GM23338 (cell line): ENCODE results near the gene PROCR. TPM values are rescaled to one million over a fixed set of nuclear protein-coding genes. Genes with fewer than 3 reads are reported as not detected.

Source experiments
- ATAC-seq: fragments of 200-7000 bp; cut with Tn5 transposase; 3 replicates; pipeline ENCODE4 v1.9.1; 2020
- DNase-seq: peaks from one replicate; pipeline ENCODE4 v3.0.0-alpha.2; 2015; ENCODE audit warnings: low spot score
- H2AFZ ChIP-seq: fragments of 200-600 bp; sonication (generic); 2 replicates; pipeline ENCODE4 v1.8.0; 2016; ENCODE audit warnings: antibody characterized with exemption, mild to moderate bottlenecking, moderate library complexity
- H3F3A ChIP-seq: fragments of 200-600 bp; sonication (generic); replicated peaks from 2 replicates; pipeline ENCODE4 v1.8.0; 2017; ENCODE audit warnings: antibody characterized with exemption, mixed run types, low read depth
- H3K27ac ChIP-seq: fragments of 200-600 bp; sonication (generic); 2 replicates; pipeline ENCODE4 v1.6.1; 2016; ENCODE audit warnings: low read depth
- H3K27me3 ChIP-seq: fragments of 200-600 bp; sonication (generic); 2 replicates; pipeline ENCODE4 v1.8.0; 2016; ENCODE audit warnings: mild to moderate bottlenecking, mixed run types, moderate library complexity; ENCODE audit not compliant: insufficient read depth
- H3K36me3 ChIP-seq: fragments of 200-600 bp; sonication (generic); 2 replicates; pipeline ENCODE4 v1.8.0; 2016; ENCODE audit warnings: mild to moderate bottlenecking; ENCODE audit not compliant: insufficient read depth
- H3K4me1 ChIP-seq: fragments of 200-600 bp; sonication (generic); 2 replicates; pipeline ENCODE4 v1.8.0; 2016; ENCODE audit warnings: mild to moderate bottlenecking, moderate library complexity; ENCODE audit not compliant: insufficient read depth
- H3K4me2 ChIP-seq: fragments of 200-600 bp; sonication (generic); 2 replicates; pipeline ENCODE4 v1.7.1; 2017; ENCODE audit warnings: mixed run types
- H3K4me3 ChIP-seq: fragments of 200-600 bp; sonication (generic); 2 replicates; pipeline ENCODE4 v1.6.1; 2016; ENCODE audit warnings: mixed run types
- H3K79me2 ChIP-seq: fragments of 200-600 bp; sonication (generic); replicated peaks from 2 replicates; pipeline ENCODE4 v1.8.0; 2017; ENCODE audit warnings: mild to moderate bottlenecking; ENCODE audit not compliant: insufficient read depth
- H3K9me2 ChIP-seq: fragments of 200-600 bp; sonication (generic); 2 replicates; pipeline ENCODE4 v1.8.0; 2017; ENCODE audit not compliant: insufficient read depth
- H4K20me1 ChIP-seq: fragments of 200-600 bp; sonication (generic); replicated peaks from 2 replicates; pipeline ENCODE4 v1.8.0; 2017; ENCODE audit warnings: mild to moderate bottlenecking; ENCODE audit not compliant: insufficient read depth
- H3K27ac Mint-ChIP-seq: 2 replicates; pipeline ENCODE4 v1.8.0; 2020; ENCODE audit warnings: inconsistent platforms, mild to moderate bottlenecking, moderate library complexity, mixed read lengths
- H3K27me3 Mint-ChIP-seq: 3 replicates; pipeline ENCODE4 v1.8.0; 2022; ENCODE audit warnings: low read depth, mild to moderate bottlenecking, moderate library complexity, mixed read lengths, inconsistent platforms; ENCODE audit not compliant: insufficient read depth, poor library complexity
- H3K36me3 Mint-ChIP-seq: 3 replicates; pipeline ENCODE4 v1.8.0; 2021; ENCODE audit warnings: low read depth, mild to moderate bottlenecking, inconsistent platforms, moderate library complexity, mixed read lengths
- H3K4me1 Mint-ChIP-seq: 3 replicates; pipeline ENCODE4 v1.8.0; 2020; ENCODE audit warnings: mild to moderate bottlenecking, inconsistent platforms, mixed read lengths
- H3K4me3 Mint-ChIP-seq: 3 replicates; pipeline ENCODE4 v1.8.0; 2021; ENCODE audit warnings: moderate library complexity, mild to moderate bottlenecking, inconsistent platforms, mixed read lengths
- H3K9me3 Mint-ChIP-seq: 3 replicates; pipeline ENCODE4 v1.8.0; 2020; ENCODE audit warnings: moderate library complexity, mild to moderate bottlenecking, inconsistent platforms, mixed read lengths
- CREB1 ChIP-seq: fragments of 250-450 bp; sonication (Bioruptor Pico); IDR thresholded peaks from 2 replicates; pipeline ENCODE4 v1.5.0; 2020; ENCODE audit warnings: low read depth, mild to moderate bottlenecking, moderate library complexity
- CTCF ChIP-seq, 2 experiments: fragments of 200-600 bp in 1 of 2; sonication (generic) in 1 of 2; conservative IDR thresholded peaks; 2 replicates each; pipeline versions ENCODE4 v1.5.1 to v1.6.1; 2016 to 2017; ENCODE audit warnings: antibody characterized with exemption in 2 of 2, low read depth in 2 of 2, mild to moderate bottlenecking in 2 of 2, moderate library complexity in 1 of 2
- ETS1 ChIP-seq: IDR thresholded peaks from 2 replicates; pipeline ENCODE4 v1.6.1; 2016; ENCODE audit warnings: antibody characterized with exemption
- EZH2 ChIP-seq: fragments of 200-600 bp; sonication (generic); IDR thresholded peaks from one replicate; pipeline ENCODE4 v1.8.0; 2017; ENCODE audit warnings: antibody characterized with exemption, mild to moderate bottlenecking, low read depth; ENCODE audit not compliant: unreplicated experiment
- EZH2phosphoT487 ChIP-seq: fragments of 200-600 bp; sonication (generic); IDR thresholded peaks from one replicate; pipeline ENCODE4 v1.8.1; 2018; ENCODE audit warnings: antibody characterized with exemption; ENCODE audit not compliant: unreplicated experiment
- JUNB ChIP-seq: IDR thresholded peaks from one replicate; pipeline ENCODE4 v1.6.1; 2016; ENCODE audit warnings: antibody characterized with exemption; ENCODE audit not compliant: unreplicated experiment
- NANOG ChIP-seq: IDR thresholded peaks from 2 replicates; pipeline ENCODE4 v1.6.1; 2016; ENCODE audit warnings: antibody characterized with exemption, borderline replicate concordance
- POLR2AphosphoS5 ChIP-seq: IDR thresholded peaks from 2 replicates; pipeline ENCODE4 v1.6.1; 2016; ENCODE audit warnings: antibody characterized with exemption, low read depth
- REST ChIP-seq: IDR thresholded peaks from one replicate; pipeline ENCODE4 v1.6.1; 2018; ENCODE audit warnings: antibody characterized with exemption; ENCODE audit not compliant: unreplicated experiment
- STAT1 ChIP-seq: IDR thresholded peaks from one replicate; pipeline ENCODE4 v1.6.1; 2016; ENCODE audit warnings: antibody characterized with exemption; ENCODE audit not compliant: unreplicated experiment
- ZNF114 ChIP-seq: fragments of 250-450 bp; sonication (Bioruptor Pico); IDR thresholded peaks from 2 replicates; pipeline ENCODE4 v1.5.0; 2020; ENCODE audit warnings: mild to moderate bottlenecking, moderate library complexity
- ZNF331 ChIP-seq: fragments of 250-450 bp; sonication (Bioruptor Pico); IDR thresholded peaks from 2 replicates; pipeline ENCODE4 v1.5.0; 2020; ENCODE audit warnings: low read depth, mild to moderate bottlenecking, moderate library complexity
- ZNF462 ChIP-seq: fragments of 250-450 bp; sonication (Bioruptor Pico); IDR thresholded peaks from 2 replicates; pipeline ENCODE4 v1.5.0; 2020; ENCODE audit warnings: mild to moderate bottlenecking, moderate library complexity
- polyA plus RNA-seq: library from polyadenylated mRNA; unstranded; fragments of >200 nt; fragmentation: Nextera tagmentation; extraction: Ambion mirVana; gene quantifications from 2 replicates; pipeline ENCODE4 v1.2.1, GENCODE V29; 2016
- total RNA-seq: library from RNA; depleted of rRNA; stranded (reverse); fragments of >200 nt; shearing (Covaris generic); gene quantifications from 2 replicates; pipeline ENCODE4 v1.2.3, GENCODE V29; 2014

PROCR gene
- total and polyA plus RNA-seq, 2 experiments from 2014 or later, result 32.9 to 36.1 TPM

DNA sequence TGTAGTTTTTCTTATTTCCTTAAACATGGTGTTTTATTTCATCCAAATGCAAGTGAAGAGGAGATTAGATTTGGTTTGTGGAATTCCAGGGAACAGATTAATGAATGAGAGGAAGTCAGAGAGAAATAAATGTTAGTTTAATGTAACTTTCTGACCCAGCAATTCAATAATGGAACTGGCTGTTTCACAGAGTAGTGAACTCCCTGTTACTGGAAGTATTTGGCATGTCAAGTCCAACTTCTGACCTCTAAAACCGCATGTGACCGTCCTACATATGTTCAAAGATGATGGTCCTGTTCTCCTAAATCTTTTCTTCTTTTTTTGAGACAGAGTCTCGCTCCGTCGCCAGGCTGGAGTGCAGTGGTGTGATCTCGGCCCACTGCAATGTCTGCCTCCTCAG lies 18.7 kb downstream of the PROCR start:
- ATAC-seq, result no peak
- H3K27me3 ChIP-seq, result no peaks in the 10 kb centered on the region
- Mint-ChIP-seq H3K9me3 (peaks cover 28% of the 10 kb centered on the region), H3K36me3 (peaks cover 8% of the 10 kb centered on the region; the same call in 1 of the 3 replicates), H3K4me3 (no peak overlapping the region), H3K27me3 (peaks cover 2% of the 10 kb centered on the region), H3K4me1 (peaks cover 21% of the 10 kb centered on the region), H3K27ac (no peak overlapping the region)
- DNase-seq, result no peak
- no peaks in the 10 kb centered on the region for H3K36me3 ChIP-seq
- peaks cover 5% of the 10 kb centered on the region; the same call in 1 of the 2 replicates for H3K4me1 ChIP-seq
- H3K27ac ChIP-seq, result no peak overlapping the region
- no peaks in the 10 kb centered on the region for H3K79me2 ChIP-seq
- H3K4me3 ChIP-seq, result no peak overlapping the region
- no peak overlapping the region for H2AFZ ChIP-seq
- H3K9me2 ChIP-seq, result no peaks in the 10 kb centered on the region
- H4K20me1 ChIP-seq, result no peaks in the 10 kb centered on the region
- TF ChIP-seq EZH2 (no peak), NANOG (no peak), ETS1 (no peak), JUNB (no peak), CREB1 (no peak), REST (no peak), POLR2AphosphoS5 (no peak), STAT1 (no peak), EZH2phosphoT487 (no peak), ZNF462 (CRISPR knock-in tag) (no peak), CTCF (conservative IDR thresholded peaks at IDR 0.05; ENCODE audit: low read depth in 2 of 2) (no peak), ZNF331 (CRISPR knock-in tag) (no peak), ZNF114 (no peak)
- H3F3A ChIP-seq, result no peaks in the 10 kb centered on the region
- no peak overlapping the region for H3K4me2 ChIP-seq
